Measurements from ENCODE around the gene SRPX. TPM values are rescaled to one million over a fixed set of nuclear protein-coding genes. Genes with fewer than 3 reads are reported as not detected.

Gene SRPX
- total and polyA plus RNA-seq, 2 of the 4 experiments (the other 2 are of a cell fraction), result 35.5 to 81.5 TPM

GRCh38 chrX:38102240-38102639, 118.4 kb downstream of the SRPX start:
- Histone ChIP-seq H3K9ac (ENCODE audit: low read depth, low read length) (no peak overlapping the region), H3K27ac (ENCODE audit: insufficient read depth, low read length) (no peak overlapping the region), H3K4ac (ENCODE audit: low read depth, low read length) (no peak overlapping the region), H3K56ac (ENCODE audit: extremely low read depth, insufficient read depth, low read length) (no peak overlapping the region), H3K4me3 (ENCODE audit: insufficient read depth, low read depth, low read length) (no peak overlapping the region), H2BK15ac (ENCODE audit: low read depth, low read length) (no peak overlapping the region), H3K9me1 (ENCODE audit: insufficient read depth, low read length) (no peaks in the 10 kb centered on the region), H2BK20ac (ENCODE audit: low read depth, low read length) (no peak overlapping the region), H2BK5ac (ENCODE audit: low read depth, low read length, poor library complexity, severe bottlenecking) (no peak overlapping the region), H3K18ac (ENCODE audit: low read depth, low read length) (no peak overlapping the region), H4K20me1 (ENCODE audit: insufficient read depth, low read length) (no peaks in the 10 kb centered on the region), H3K79me1 (ENCODE audit: low read depth in 1 of 2, low read length in 2 of 2) (no peaks in the 10 kb centered on the region), H4K8ac (ENCODE audit: low read depth in 2 of 2, low read length in 2 of 2) (no peak overlapping the region), H4K5ac (ENCODE audit: low read depth, low read length) (no peak overlapping the region), H3K36me3 (ENCODE audit: control insufficient read depth, insufficient read depth, low read length) (no peaks in the 10 kb centered on the region), H2AK9ac (replicated peaks; ENCODE audit: low read depth, low read length, poor library complexity) (no peak overlapping the region), H2AFZ (replicated peaks; ENCODE audit: low read length, poor library complexity) (no peak overlapping the region), H3K4me2 (ENCODE audit: low read depth, low read length) (no peak overlapping the region), H3K23ac (ENCODE audit: low read depth, low read length) (no peak overlapping the region), H2BK120ac (ENCODE audit: low read depth, low read length) (no peak overlapping the region), H3K14ac (replicated peaks; ENCODE audit: low read depth, low read length) (no peak overlapping the region), H4K91ac (ENCODE audit: insufficient read depth, low read depth, low read length) (no peak overlapping the region), H3K4me1 (ENCODE audit: control insufficient read depth, insufficient read depth, low read length) (no peaks in the 10 kb centered on the region), H3K27me3 (ENCODE audit: control insufficient read depth, insufficient read depth, low read length) (no peaks in the 10 kb centered on the region), H3K9me3 (ENCODE audit: control insufficient read depth, insufficient read depth, low read length) (no peaks in the 10 kb centered on the region), H2AK5ac (ENCODE audit: low read depth, low read length) (no peak overlapping the region)
- ChIA-PET POLR2A (ENCODE audit: unreplicated experiment) (no interaction called here), CTCF (no interaction called here)
- BruUV-seq (replicated peaks), result no TSS peak
- no peak for TF ChIP-seq BHLHE40 (IDR thresholded peaks at IDR 0.05; ENCODE audit: low read depth, low read length)
- TF ChIP-seq, protein P1, sequence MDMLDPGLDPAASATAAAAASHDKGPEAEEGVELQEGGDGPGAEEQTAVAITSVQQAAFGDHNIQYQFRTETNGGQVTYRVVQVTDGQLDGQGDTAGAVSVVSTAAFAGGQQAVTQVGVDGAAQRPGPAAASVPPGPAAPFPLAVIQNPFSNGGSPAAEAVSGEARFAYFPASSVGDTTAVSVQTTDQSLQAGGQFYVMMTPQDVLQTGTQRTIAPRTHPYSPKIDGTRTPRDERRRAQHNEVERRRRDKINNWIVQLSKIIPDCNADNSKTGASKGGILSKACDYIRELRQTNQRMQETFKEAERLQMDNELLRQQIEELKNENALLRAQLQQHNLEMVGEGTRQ (IDR thresholded peaks at IDR 0.05; ENCODE audit: low read depth, low read length), result no peak
- dilution Hi-C loops (cut with HindIII; ENCODE audit: low sequenced_read_pairs, unreplicated experiment) (no loop called here), intact Hi-C loops (cut with micrococcal nuclease) (no loop called here), in situ Hi-C loops (cut with MboI; ENCODE audit: low sequenced_read_pairs) (no loop called here)
- no CpG with 5 or more reads among the region's 2 CpGs for WGBS, 2 experiments (ENCODE audit: extremely low coverage in 2 of 2, insufficient read length in 1 of 2)
- ATAC-seq (ENCODE audit: low read depth) (no peak), DNase-seq (no peak)

All from IMR-90 (cell line).